Measurements from ENCODE around the gene TREML1.

TREML1 gene

GRCh38 chr6:41156001-41156400 lies 1.9 kb upstream of the TREML1 start:
- Histone ChIP-seq H3K9me2 (replicated peaks; ENCODE audit: control insufficient read depth, low read length) (no peaks in the 10 kb centered on the region), H3K36me3 (ENCODE audit: control insufficient read depth, low read length) (no peaks in the 10 kb centered on the region), H3K27me3 (ENCODE audit: control insufficient read depth, low read length) (peaks cover 5% of the 10 kb centered on the region; the same call in 1 of the 2 replicates), H3K27ac (ENCODE audit: low read depth, low read length) (no peak overlapping the region), H3K4me3 (ENCODE audit: low read length) (no peak overlapping the region), H3K79me2 (ENCODE audit: control insufficient read depth, low read length) (no peaks in the 10 kb centered on the region), H4K20me1 (ENCODE audit: control insufficient read depth, insufficient read depth, low read depth, low read length) (no peaks in the 10 kb centered on the region), H3K4me2 (ENCODE audit: low read length) (no peak overlapping the region), H3K9me3 (ENCODE audit: control insufficient read depth, insufficient read depth, low read length) (no peaks in the 10 kb centered on the region), H3K4me1 (ENCODE audit: control insufficient read depth, low read length) (no peaks in the 10 kb centered on the region), H3F3A (ENCODE audit: control insufficient read depth, insufficient read depth) (no peaks in the 10 kb centered on the region)
- TF ChIP-seq EZH2phosphoT487 (IDR thresholded peaks at IDR 0.05; ENCODE audit: borderline replicate concordance, low read length) (no peak), CTCF (IDR thresholded peaks at IDR 0.05; ENCODE audit: low read depth, low read length, poor library complexity, severe bottlenecking) (no peak)

- Histone ChIP-seq H3K4me1 (ENCODE audit: control insufficient read depth, low read length) (no peaks in the 10 kb centered on the region), H3K9me2 (replicated peaks; ENCODE audit: control insufficient read depth, low read length) (no peaks in the 10 kb centered on the region), H3K36me3 (ENCODE audit: control insufficient read depth, low read length) (no peaks in the 10 kb centered on the region), H3K4me3 (ENCODE audit: low read length) (no peak overlapping the region), H3K4me2 (ENCODE audit: low read length) (no peak overlapping the region), H3K27ac (ENCODE audit: low read depth, low read length) (no peak overlapping the region), H3F3A (ENCODE audit: control insufficient read depth, insufficient read depth) (no peaks in the 10 kb centered on the region), H3K79me2 (ENCODE audit: control insufficient read depth, low read length) (no peaks in the 10 kb centered on the region), H3K27me3 (ENCODE audit: control insufficient read depth, low read length) (peaks cover 5% of the 10 kb centered on the region; the same call in 1 of the 2 replicates), H3K9me3 (ENCODE audit: control insufficient read depth, insufficient read depth, low read length) (no peaks in the 10 kb centered on the region), H4K20me1 (ENCODE audit: control insufficient read depth, insufficient read depth, low read depth, low read length) (no peaks in the 10 kb centered on the region)
- TF ChIP-seq EZH2phosphoT487 (IDR thresholded peaks at IDR 0.05; ENCODE audit: borderline replicate concordance, low read length) (no peak), CTCF (IDR thresholded peaks at IDR 0.05; ENCODE audit: low read depth, low read length, poor library complexity, severe bottlenecking) (no peak)
These were observed 1.1 kb upstream of the TREML1 start for GRCh38 chr6:41155132-41155805.

- Histone ChIP-seq H3K27ac (ENCODE audit: low read depth, low read length) (no peak overlapping the region), H3K27me3 (ENCODE audit: control insufficient read depth, low read length) (peaks cover 5% of the 10 kb centered on the region; the same call in 1 of the 2 replicates), H3K79me2 (ENCODE audit: control insufficient read depth, low read length) (no peaks in the 10 kb centered on the region), H3K9me3 (ENCODE audit: control insufficient read depth, insufficient read depth, low read length) (no peaks in the 10 kb centered on the region), H3F3A (ENCODE audit: control insufficient read depth, insufficient read depth) (no peaks in the 10 kb centered on the region), H3K4me2 (ENCODE audit: low read length) (no peak overlapping the region), H3K36me3 (ENCODE audit: control insufficient read depth, low read length) (no peaks in the 10 kb centered on the region), H3K9me2 (replicated peaks; ENCODE audit: control insufficient read depth, low read length) (no peaks in the 10 kb centered on the region), H3K4me3 (ENCODE audit: low read length) (no peak overlapping the region), H4K20me1 (ENCODE audit: control insufficient read depth, insufficient read depth, low read depth, low read length) (no peaks in the 10 kb centered on the region), H3K4me1 (ENCODE audit: control insufficient read depth, low read length) (no peaks in the 10 kb centered on the region)
- TF ChIP-seq CTCF (IDR thresholded peaks at IDR 0.05; ENCODE audit: low read depth, low read length, poor library complexity, severe bottlenecking) = no peak
- no peak for TF ChIP-seq EZH2phosphoT487 (IDR thresholded peaks at IDR 0.05; ENCODE audit: borderline replicate concordance, low read length)
These were observed 696 bp downstream of the TREML1 start for GRCh38 chr6:41153451-41153850.
